Measurements from ENCODE around the gene MAJIN. TPM values are rescaled to one million over a fixed set of nuclear protein-coding genes. Genes with fewer than 3 reads are reported as not detected.

Gene MAJIN
- total RNA-seq, 1 donor = not detected

GRCh38 chr11:64954201-64954600, 17.7 kb downstream of the MAJIN start:
- H3K9me3 ChIP-seq (ENCODE audit: low read depth, low read length) = no peaks in the 10 kb centered on the region
- H3K4me2 ChIP-seq (ENCODE audit: insufficient read depth, low read length) = no peak overlapping the region
- H3K27ac ChIP-seq (ENCODE audit: low read depth, low read length) = no peak overlapping the region
- peaks cover 25% of the 10 kb centered on the region for H3K27me3 ChIP-seq (ENCODE audit: insufficient read depth, low read length)
- no peak for DNase-seq (ENCODE audit: insufficient read length, low spot score, missing footprints)
- no peaks in the 10 kb centered on the region for H4K20me1 ChIP-seq (ENCODE audit: insufficient read depth, low read length)
- H3K4me3 ChIP-seq (ENCODE audit: insufficient read depth, low read length) = no peak overlapping the region
- H3K79me2 ChIP-seq (ENCODE audit: insufficient read depth, low read length) = no peaks in the 10 kb centered on the region
- H3K36me3 ChIP-seq (ENCODE audit: insufficient read depth, low read length) = no peaks in the 10 kb centered on the region
- no peak overlapping the region for H2AFZ ChIP-seq (ENCODE audit: low read length)
- TF ChIP-seq, protein P1, sequence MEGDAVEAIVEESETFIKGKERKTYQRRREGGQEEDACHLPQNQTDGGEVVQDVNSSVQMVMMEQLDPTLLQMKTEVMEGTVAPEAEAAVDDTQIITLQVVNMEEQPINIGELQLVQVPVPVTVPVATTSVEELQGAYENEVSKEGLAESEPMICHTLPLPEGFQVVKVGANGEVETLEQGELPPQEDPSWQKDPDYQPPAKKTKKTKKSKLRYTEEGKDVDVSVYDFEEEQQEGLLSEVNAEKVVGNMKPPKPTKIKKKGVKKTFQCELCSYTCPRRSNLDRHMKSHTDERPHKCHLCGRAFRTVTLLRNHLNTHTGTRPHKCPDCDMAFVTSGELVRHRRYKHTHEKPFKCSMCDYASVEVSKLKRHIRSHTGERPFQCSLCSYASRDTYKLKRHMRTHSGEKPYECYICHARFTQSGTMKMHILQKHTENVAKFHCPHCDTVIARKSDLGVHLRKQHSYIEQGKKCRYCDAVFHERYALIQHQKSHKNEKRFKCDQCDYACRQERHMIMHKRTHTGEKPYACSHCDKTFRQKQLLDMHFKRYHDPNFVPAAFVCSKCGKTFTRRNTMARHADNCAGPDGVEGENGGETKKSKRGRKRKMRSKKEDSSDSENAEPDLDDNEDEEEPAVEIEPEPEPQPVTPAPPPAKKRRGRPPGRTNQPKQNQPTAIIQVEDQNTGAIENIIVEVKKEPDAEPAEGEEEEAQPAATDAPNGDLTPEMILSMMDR (IDR thresholded peaks at IDR 0.05; ENCODE audit: extremely low read depth, low read depth, low read length) = no peak
- no peaks in the 10 kb centered on the region for H3K4me1 ChIP-seq (ENCODE audit: insufficient read depth, low read length)

- DNase-seq (ENCODE audit: insufficient read length, low spot score, missing footprints) = no peak
- Histone ChIP-seq H3K36me3 (ENCODE audit: insufficient read depth, low read length) (no peaks in the 10 kb centered on the region), H3K4me2 (ENCODE audit: insufficient read depth, low read length) (no peak overlapping the region), H3K4me3 (ENCODE audit: insufficient read depth, low read length) (no peak overlapping the region), H3K9me3 (ENCODE audit: low read depth, low read length) (no peaks in the 10 kb centered on the region), H3K4me1 (ENCODE audit: insufficient read depth, low read length) (no peaks in the 10 kb centered on the region), H3K27ac (ENCODE audit: low read depth, low read length) (no peak overlapping the region), H3K79me2 (ENCODE audit: insufficient read depth, low read length) (no peaks in the 10 kb centered on the region), H4K20me1 (ENCODE audit: insufficient read depth, low read length) (no peaks in the 10 kb centered on the region), H3K27me3 (ENCODE audit: insufficient read depth, low read length) (peaks cover 26% of the 10 kb centered on the region), H2AFZ (ENCODE audit: low read length) (no peak overlapping the region)
- TF ChIP-seq, protein P1 (IDR thresholded peaks at IDR 0.05; ENCODE audit: extremely low read depth, low read depth, low read length) = no peak
Measured at GRCh38 chr11:64951529-64951928, 20.4 kb downstream of the MAJIN start.

- H3K9me3 ChIP-seq (ENCODE audit: low read depth, low read length) = no peaks in the 10 kb centered on the region
- H3K27me3 ChIP-seq (ENCODE audit: insufficient read depth, low read length) = peaks cover 18% of the 10 kb centered on the region
- H3K27ac ChIP-seq (ENCODE audit: low read depth, low read length) = no peak overlapping the region
- H3K79me2 ChIP-seq (ENCODE audit: insufficient read depth, low read length) = no peaks in the 10 kb centered on the region
- TF ChIP-seq, protein P1 (IDR thresholded peaks at IDR 0.05; ENCODE audit: extremely low read depth, low read depth, low read length) = no peak
- no peak overlapping the region for H3K4me3 ChIP-seq (ENCODE audit: insufficient read depth, low read length)
- H3K4me1 ChIP-seq (ENCODE audit: insufficient read depth, low read length) = no peaks in the 10 kb centered on the region
- no peak overlapping the region for H2AFZ ChIP-seq (ENCODE audit: low read length)
- no peaks in the 10 kb centered on the region for H4K20me1 ChIP-seq (ENCODE audit: insufficient read depth, low read length)
- peak; percentile 49 for DNase-seq (ENCODE audit: insufficient read length, low spot score, missing footprints)
- no peaks in the 10 kb centered on the region for H3K36me3 ChIP-seq (ENCODE audit: insufficient read depth, low read length)
- H3K4me2 ChIP-seq (ENCODE audit: insufficient read depth, low read length) = no peak overlapping the region
Measured at GRCh38 chr11:64947208-64947814, 24.6 kb downstream of the MAJIN start.

DNA sequence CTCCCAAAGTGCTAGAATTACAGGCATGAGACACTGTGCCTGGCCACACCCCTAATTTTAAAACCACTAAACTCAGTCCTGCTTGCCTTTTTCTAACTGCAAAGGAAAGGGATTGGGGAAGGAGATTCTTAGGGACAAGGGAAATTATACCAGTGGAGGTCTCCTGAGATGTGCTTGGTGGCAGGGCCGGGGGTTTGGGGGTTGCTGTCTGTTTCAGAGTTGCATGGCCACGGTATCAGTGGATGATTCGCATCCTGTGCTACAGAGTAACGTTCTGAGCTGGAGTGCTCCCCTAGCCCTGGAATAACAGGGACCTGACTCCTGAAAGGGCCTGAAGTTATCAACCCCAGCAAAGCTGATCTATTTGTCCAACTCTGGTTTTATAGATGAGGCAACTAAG, 35.4 kb downstream of the MAJIN start:
- TF ChIP-seq, protein P1 (IDR thresholded peaks at IDR 0.05; ENCODE audit: extremely low read depth, low read depth, low read length) = no peak

More for the DNA sequence above, 35.4 kb downstream of the MAJIN start:
- no peaks in the 10 kb centered on the region for H3K27me3 ChIP-seq (ENCODE audit: insufficient read depth, low read length)
- no peak overlapping the region for H3K4me2 ChIP-seq (ENCODE audit: insufficient read depth, low read length)
- no peaks in the 10 kb centered on the region for H4K20me1 ChIP-seq (ENCODE audit: insufficient read depth, low read length)
- no peaks in the 10 kb centered on the region for H3K79me2 ChIP-seq (ENCODE audit: insufficient read depth, low read length)
- H3K9me3 ChIP-seq (ENCODE audit: low read depth, low read length) = no peaks in the 10 kb centered on the region
- no peaks in the 10 kb centered on the region for H3K4me1 ChIP-seq (ENCODE audit: insufficient read depth, low read length)
- H2AFZ ChIP-seq (ENCODE audit: low read length) = no peak overlapping the region
- peaks cover 23% of the 10 kb centered on the region for H3K36me3 ChIP-seq (ENCODE audit: insufficient read depth, low read length)
- H3K27ac ChIP-seq (ENCODE audit: low read depth, low read length) = no peak overlapping the region
- H3K4me3 ChIP-seq (ENCODE audit: insufficient read depth, low read length) = no peak overlapping the region
- DNase-seq (ENCODE audit: insufficient read length, low spot score, missing footprints) = no peak

Measured in osteoblast (primary cell).